ENCODE results near the gene FMNL2.

GRCh38 chr2:152411154-152411553 lies 76.2 kb downstream of the FMNL2 start:
- no peak for TF ChIP-seq POLR2A (IDR thresholded peaks at IDR 0.05; ENCODE audit: low read depth, low read length)
- no peak for TF ChIP-seq TAF1 (IDR thresholded peaks at IDR 0.05; ENCODE audit: borderline replicate concordance, low read depth, low read length)
